ENCODE data around the gene PPP5C. TPM values are rescaled to one million over a fixed set of nuclear protein-coding genes. Genes with fewer than 3 reads are reported as not detected.

The PPP5C gene
- total RNA-seq, 4 donors from 2014 or later, result 38.2 to 66.0 (median 51.3) TPM

GRCh38 chr19:46376241-46377153 is 29.6 kb downstream of the PPP5C start:
- no peaks in the 10 kb centered on the region for H3K9me3 ChIP-seq
- WGBS, result 92% methylated on average over 10 of the region's 20 CpGs
- peaks cover 41% of the 10 kb centered on the region for H3K36me3 ChIP-seq
- DNase-seq (ENCODE audit: low spot score in 2 of 2), result peak in 1 of 2 donors; percentile 68
- H3K4me1 ChIP-seq, result peaks cover 61% of the 10 kb centered on the region
- no peak for TF ChIP-seq EP300 (IDR thresholded peaks at IDR 0.05)
- TF ChIP-seq POLR2AphosphoS5 (IDR thresholded peaks at IDR 0.05), result no peak
- no peak for TF ChIP-seq CTCF (IDR thresholded peaks at IDR 0.05)
- TF ChIP-seq POLR2A (IDR thresholded peaks at IDR 0.05), result no peak
- no peak overlapping the region for H3K27ac ChIP-seq
- no peak overlapping the region for H3K4me3 ChIP-seq
- no peaks in the 10 kb centered on the region for H3K27me3 ChIP-seq

GRCh38 chr19:46378268-46378667 is 31.4 kb downstream of the PPP5C start:
- no peak for TF ChIP-seq CTCF (IDR thresholded peaks at IDR 0.05)
- TF ChIP-seq POLR2A (IDR thresholded peaks at IDR 0.05), result no peak
- TF ChIP-seq POLR2AphosphoS5 (IDR thresholded peaks at IDR 0.05), result no peak
- no peak for TF ChIP-seq EP300 (IDR thresholded peaks at IDR 0.05)
- WGBS, result 18% methylated on average over 2 of the region's 2 CpGs
- no peaks in the 10 kb centered on the region for H3K9me3 ChIP-seq
- no peaks in the 10 kb centered on the region for H3K27me3 ChIP-seq
- H3K4me1 ChIP-seq, result peaks cover 43% of the 10 kb centered on the region
- peaks cover 58% of the 10 kb centered on the region for H3K36me3 ChIP-seq
- H3K4me3 ChIP-seq, result no peak overlapping the region
- H3K27ac ChIP-seq, result peak overlapping the region; percentile 61
- DNase-seq (ENCODE audit: low spot score in 2 of 2), result no peak

GRCh38 chr19:46380690-46381089 is 33.8 kb downstream of the PPP5C start:
- no peak for DNase-seq (ENCODE audit: low spot score in 2 of 2)
- H3K4me1 ChIP-seq, result peaks cover 28% of the 10 kb centered on the region
- H3K9me3 ChIP-seq, result no peaks in the 10 kb centered on the region
- H3K36me3 ChIP-seq, result peaks cover 69% of the 10 kb centered on the region
- no peak overlapping the region for H3K27ac ChIP-seq
- no peaks in the 10 kb centered on the region for H3K27me3 ChIP-seq
- no peak for TF ChIP-seq EP300 (IDR thresholded peaks at IDR 0.05)
- no peak overlapping the region for H3K4me3 ChIP-seq
- 91% methylated on average over 2 of the region's 2 CpGs for WGBS

GRCh38 chr19:46381346-46381745 is 34.5 kb downstream of the PPP5C start:
- Histone ChIP-seq H3K27me3 (no peaks in the 10 kb centered on the region), H3K4me1 (peaks cover 34% of the 10 kb centered on the region), H3K27ac (no peak overlapping the region), H3K36me3 (peaks cover 68% of the 10 kb centered on the region), H3K4me3 (no peak overlapping the region), H3K9me3 (no peaks in the 10 kb centered on the region)
- whole genome bisulfite sequencing, result 98% methylated on average over 2 of the region's 2 CpGs
- TF ChIP-seq POLR2AphosphoS5 (IDR thresholded peaks at IDR 0.05) (no peak), EP300 (IDR thresholded peaks at IDR 0.05) (no peak), CTCF (IDR thresholded peaks at IDR 0.05) (no peak), POLR2A (IDR thresholded peaks at IDR 0.05) (no peak)
- peak; percentile 7 to 31 for DNase-seq (ENCODE audit: low spot score in 2 of 2)

GRCh38 chr19:46381756-46382345 is 35.0 kb downstream of the PPP5C start:
- 86% methylated on average over 15 of the region's 15 CpGs for WGBS

More at GRCh38 chr19:46381756-46382345, 35.0 kb downstream of the PPP5C start:
- Histone ChIP-seq H3K27ac (no peak overlapping the region), H3K9me3 (no peaks in the 10 kb centered on the region), H3K27me3 (no peaks in the 10 kb centered on the region), H3K4me3 (no peak overlapping the region), H3K4me1 (peaks cover 30% of the 10 kb centered on the region), H3K36me3 (peaks cover 65% of the 10 kb centered on the region)
- TF ChIP-seq CTCF (IDR thresholded peaks at IDR 0.05) (no peak), EP300 (IDR thresholded peaks at IDR 0.05) (no peak), POLR2AphosphoS5 (IDR thresholded peaks at IDR 0.05) (no peak), POLR2A (IDR thresholded peaks at IDR 0.05) (no peak)
- DNase-seq (ENCODE audit: low spot score in 2 of 2), result peak in 1 of 2 donors; percentile 69
